OCI-M2 (cell line): Measurements from ENCODE around the gene PFDN4.
"Not testable (repeated sequence)": the region's sequence is repeated elsewhere in the genome, so short reads cannot be mapped to it uniquely, and the experiment has no call there.

ENCODE experiments used
- DNase-seq: peaks from one replicate; lab custom pipeline; 2025; ENCODE audit not compliant: unreplicated experiment; lab: John Stamatoyannopoulos, UW

Gene PFDN4

GRCh38 chr20:54223285-54223684, 15.4 kb downstream of the PFDN4 start:
- DNase-seq, result no peak

- no peak for DNase-seq
Measured at GRCh38 chr20:54223751-54224150, 15.9 kb downstream of the PFDN4 start.

- not testable (repeated sequence) for DNase-seq
Measured at GRCh38 chr20:54224642-54225041, 16.8 kb downstream of the PFDN4 start.

GRCh38 chr20:54227241-54227640, 19.4 kb downstream of the PFDN4 start:
- DNase-seq, result no peak

GRCh38 chr20:54227751-54228150, 19.9 kb downstream of the PFDN4 start:
- DNase-seq, result no peak

GRCh38 chr20:54228841-54229240, 21.0 kb downstream of the PFDN4 start:
- no peak for DNase-seq

GRCh38 chr20:54229566-54230160, 21.8 kb downstream of the PFDN4 start:
- no peak for DNase-seq

- no peak for DNase-seq
Measured at GRCh38 chr20:54231036-54231435, 23.1 kb downstream of the PFDN4 start.

GRCh38 chr20:54234991-54235390, 27.1 kb downstream of the PFDN4 start:
- DNase-seq, result no peak

GRCh38 chr20:54237116-54237943, 29.4 kb downstream of the PFDN4 start:
- DNase-seq, result no peak

- DNase-seq, result no peak
Measured at GRCh38 chr20:54244113-54244512, 36.2 kb downstream of the PFDN4 start.

GRCh38 chr20:54248705-54249104, 40.8 kb downstream of the PFDN4 start:
- DNase-seq, result not testable (repeated sequence)

GRCh38 chr20:54250691-54251090, 42.8 kb downstream of the PFDN4 start:
- DNase-seq, result no peak

- no peak for DNase-seq
Measured at GRCh38 chr20:54251096-54251495, 43.2 kb downstream of the PFDN4 start.

- no peak for DNase-seq
Measured at GRCh38 chr20:54254596-54254995, 46.7 kb downstream of the PFDN4 start.

GRCh38 chr20:54255157-54255556, 47.3 kb downstream of the PFDN4 start:
- no peak for DNase-seq

GRCh38 chr20:54256202-54256601, 48.3 kb downstream of the PFDN4 start:
- DNase-seq, result no peak

- no peak for DNase-seq
Measured at GRCh38 chr20:54257071-54257816, 49.4 kb downstream of the PFDN4 start.

- DNase-seq, result no peak
Measured at GRCh38 chr20:54260116-54260515, 52.2 kb downstream of the PFDN4 start.

- DNase-seq, result no peak
Measured at GRCh38 chr20:54262671-54263070, 54.8 kb downstream of the PFDN4 start.

GRCh38 chr20:54263116-54263690, 55.3 kb downstream of the PFDN4 start:
- DNase-seq, result no peak

- not testable (repeated sequence) for DNase-seq
Measured at GRCh38 chr20:54265791-54266190, 57.9 kb downstream of the PFDN4 start.
